ENCODE data around the gene NF1. TPM values are rescaled to one million over a fixed set of nuclear protein-coding genes. Genes with fewer than 3 reads are reported as not detected.

The NF1 gene
- total and polyA plus RNA-seq, 7 donors = 4.8 to 83.8 (median 40.7) TPM

DNA sequence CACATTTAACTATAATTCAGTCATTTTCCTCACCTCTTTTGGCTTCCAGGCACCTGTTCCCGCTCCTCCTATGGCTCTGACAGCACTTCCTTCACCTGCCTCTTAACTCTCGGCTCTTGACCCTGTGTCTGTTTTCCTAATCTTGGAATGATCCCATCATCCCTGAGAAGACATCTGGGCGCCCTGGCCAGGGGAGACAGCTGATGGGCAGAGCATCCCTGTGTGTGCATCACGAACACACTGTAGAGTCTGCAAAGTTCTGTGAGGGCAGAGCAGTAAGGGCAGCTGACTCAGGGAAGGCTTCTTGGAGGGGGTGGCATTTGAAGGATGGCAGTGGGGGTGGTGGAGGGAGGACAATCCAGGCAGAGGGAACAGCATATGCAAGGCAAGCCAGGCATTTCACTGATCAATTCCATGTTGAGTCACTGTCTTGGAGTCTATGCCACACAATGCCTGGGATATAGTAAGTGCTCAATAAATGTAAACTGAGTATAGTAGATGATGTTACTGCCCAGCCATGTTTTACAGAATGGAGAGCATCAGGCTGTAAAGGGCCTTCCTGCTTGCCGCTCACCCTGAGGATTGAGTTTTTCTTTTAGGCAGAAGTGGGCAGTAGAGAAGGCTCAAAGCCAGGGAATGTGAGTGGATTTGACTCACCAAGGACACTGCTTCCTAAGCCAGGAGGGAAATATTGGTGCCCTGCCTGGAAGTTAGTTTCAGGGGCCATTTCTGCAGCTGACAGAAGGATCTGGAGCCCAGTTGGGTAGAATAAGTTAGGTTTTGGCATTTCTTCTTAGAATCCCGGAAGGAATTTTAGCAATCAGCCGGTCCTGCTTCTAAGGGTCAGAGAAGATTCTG is 290.9 kb downstream of the NF1 start:
- H3K4me1 ChIP-seq = no peaks in the 10 kb centered on the region
- H3K27ac ChIP-seq = no peak overlapping the region
- no peaks in the 10 kb centered on the region for H3K9me3 ChIP-seq
- no peaks in the 10 kb centered on the region for H3K36me3 ChIP-seq
- no peak for DNase-seq
- TF ChIP-seq, protein P1, sequence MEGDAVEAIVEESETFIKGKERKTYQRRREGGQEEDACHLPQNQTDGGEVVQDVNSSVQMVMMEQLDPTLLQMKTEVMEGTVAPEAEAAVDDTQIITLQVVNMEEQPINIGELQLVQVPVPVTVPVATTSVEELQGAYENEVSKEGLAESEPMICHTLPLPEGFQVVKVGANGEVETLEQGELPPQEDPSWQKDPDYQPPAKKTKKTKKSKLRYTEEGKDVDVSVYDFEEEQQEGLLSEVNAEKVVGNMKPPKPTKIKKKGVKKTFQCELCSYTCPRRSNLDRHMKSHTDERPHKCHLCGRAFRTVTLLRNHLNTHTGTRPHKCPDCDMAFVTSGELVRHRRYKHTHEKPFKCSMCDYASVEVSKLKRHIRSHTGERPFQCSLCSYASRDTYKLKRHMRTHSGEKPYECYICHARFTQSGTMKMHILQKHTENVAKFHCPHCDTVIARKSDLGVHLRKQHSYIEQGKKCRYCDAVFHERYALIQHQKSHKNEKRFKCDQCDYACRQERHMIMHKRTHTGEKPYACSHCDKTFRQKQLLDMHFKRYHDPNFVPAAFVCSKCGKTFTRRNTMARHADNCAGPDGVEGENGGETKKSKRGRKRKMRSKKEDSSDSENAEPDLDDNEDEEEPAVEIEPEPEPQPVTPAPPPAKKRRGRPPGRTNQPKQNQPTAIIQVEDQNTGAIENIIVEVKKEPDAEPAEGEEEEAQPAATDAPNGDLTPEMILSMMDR (IDR thresholded peaks at IDR 0.05) = no peak
- no peak for TF ChIP-seq EP300 (IDR thresholded peaks at IDR 0.05)
- no peak for TF ChIP-seq POLR2AphosphoS5 (IDR thresholded peaks at IDR 0.05)
- 86 to 91% methylated on average over 7 of the region's 7 CpGs for WGBS, 2 donors
- peaks cover 3 to 13% (median 11%) of the 10 kb centered on the region in 3 donors for H3K27me3 ChIP-seq
- intact Hi-C loops (cut with DNase I) = no loop called here
- no peak overlapping the region for H3K4me3 ChIP-seq

DNA sequence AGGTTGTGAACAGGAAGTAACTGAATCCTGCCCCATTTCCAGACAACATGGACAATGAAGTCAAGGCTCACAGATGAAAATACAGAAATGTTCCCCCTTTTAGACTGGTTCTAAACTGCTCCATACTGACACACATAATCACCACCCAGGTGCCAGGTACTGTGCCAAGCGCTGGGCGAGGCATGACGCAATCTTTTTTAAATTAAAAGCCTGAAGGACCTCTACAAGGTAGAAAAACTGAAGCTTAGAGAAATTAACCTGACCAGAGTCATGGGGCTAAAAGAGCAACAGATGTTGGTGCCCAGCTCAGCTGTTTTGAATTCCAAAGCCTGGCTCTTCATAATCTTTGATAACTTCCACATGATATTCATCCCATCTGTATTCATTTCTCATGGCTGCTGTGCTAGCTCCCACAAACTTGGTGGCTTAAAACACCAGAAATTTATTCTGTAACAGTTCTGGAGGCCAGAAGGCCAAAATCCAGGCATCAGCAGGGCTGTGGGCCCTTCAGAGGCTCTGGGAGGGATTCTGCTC is 291.8 kb downstream of the NF1 start:
- Histone ChIP-seq H3K9me3 (no peaks in the 10 kb centered on the region), H3K4me1 (peaks cover 0 to 7% (median 3%) of the 10 kb centered on the region in 4 donors), H3K36me3 (no peaks in the 10 kb centered on the region), H3K4me3 (no peak overlapping the region), H3K27ac (no peak overlapping the region), H3K27me3 (peaks cover 3 to 20% (median 19%) of the 10 kb centered on the region in 3 donors)
- DNase-seq = no peak
- TF ChIP-seq, protein P1 (IDR thresholded peaks at IDR 0.05) = no peak
- TF ChIP-seq POLR2AphosphoS5 (IDR thresholded peaks at IDR 0.05) = no peak
- no peak for TF ChIP-seq EP300 (IDR thresholded peaks at IDR 0.05)
- TF ChIP-seq POLR2A (IDR thresholded peaks at IDR 0.05) = no peak
- intact Hi-C loops (cut with DNase I) = no loop called here
- 57 to 85% methylated on average over 3 of the region's 3 CpGs for WGBS, 2 donors

DNA sequence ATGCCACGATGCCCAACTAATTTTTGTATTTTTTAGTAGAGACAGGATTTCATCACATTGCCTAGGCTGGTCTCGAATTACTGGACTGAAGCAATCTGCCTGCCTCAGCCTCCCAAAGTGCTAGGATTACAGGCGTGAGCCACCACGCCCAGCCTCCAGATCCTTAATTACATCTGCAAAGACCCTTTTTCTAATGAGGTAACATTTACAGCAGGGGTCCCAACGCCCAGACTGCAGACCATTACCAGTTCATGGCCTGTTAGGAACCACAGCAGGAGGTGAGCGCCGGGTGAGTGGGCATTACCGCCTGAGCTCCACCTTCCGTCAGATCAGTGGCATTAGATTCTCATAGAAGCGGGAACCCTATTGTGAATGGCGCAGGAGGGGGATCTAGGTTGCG is 292.7 kb downstream of the NF1 start:
- H3K36me3 ChIP-seq = no peaks in the 10 kb centered on the region
- DNase-seq = no peak
- H3K9me3 ChIP-seq = no peaks in the 10 kb centered on the region
- WGBS, 2 donors = 80 to 86% methylated on average over 12 of the region's 12 CpGs
- H3K4me1 ChIP-seq = peaks cover 0 to 14% (median 10%) of the 10 kb centered on the region in 4 donors
- intact Hi-C loops (cut with DNase I) = no loop called here
- H3K4me3 ChIP-seq = no peak overlapping the region
- H3K27ac ChIP-seq = no peak overlapping the region
- TF ChIP-seq POLR2AphosphoS5 (IDR thresholded peaks at IDR 0.05) (no peak), POLR2A (IDR thresholded peaks at IDR 0.05) (no peak), EP300 (IDR thresholded peaks at IDR 0.05) (no peak)
- TF ChIP-seq, protein P1 (IDR thresholded peaks at IDR 0.05) = no peak
- peaks cover 10 to 28% (median 26%) of the 10 kb centered on the region in 3 donors for H3K27me3 ChIP-seq

DNA sequence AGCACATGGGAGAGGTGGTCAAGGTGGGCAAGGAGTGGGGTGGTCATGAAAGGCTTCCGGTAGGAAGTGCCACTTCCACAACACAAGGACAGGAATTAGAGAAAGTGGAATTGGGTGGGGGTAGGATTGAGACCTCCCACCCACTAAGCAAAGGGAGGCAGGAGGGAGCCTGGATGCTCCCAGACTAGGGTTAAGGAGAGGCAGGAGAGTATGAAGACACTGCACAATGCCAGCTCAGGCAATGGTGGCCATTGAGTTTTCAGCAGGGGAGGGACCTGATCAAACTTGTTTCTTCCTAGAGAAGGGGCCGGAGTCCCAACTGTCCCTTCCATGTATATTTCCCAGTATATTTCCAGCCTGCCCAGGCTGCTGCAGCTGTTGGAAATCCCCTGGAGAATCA is 293.6 kb downstream of the NF1 start:
- no peak for TF ChIP-seq POLR2A (IDR thresholded peaks at IDR 0.05)
- no peak for TF ChIP-seq POLR2AphosphoS5 (IDR thresholded peaks at IDR 0.05)
- TF ChIP-seq EP300 (IDR thresholded peaks at IDR 0.05) = no peak
- TF ChIP-seq, protein P1 (IDR thresholded peaks at IDR 0.05) = no peak
- Histone ChIP-seq H3K4me3 (no peak overlapping the region), H3K27ac (no peak overlapping the region), H3K4me1 (peaks cover 0 to 16% (median 12%) of the 10 kb centered on the region in 4 donors), H3K36me3 (no peaks in the 10 kb centered on the region), H3K9me3 (no peaks in the 10 kb centered on the region), H3K27me3 (peaks cover 12 to 37% (median 35%) of the 10 kb centered on the region in 3 donors)
- no peak for DNase-seq
- intact Hi-C loops (cut with DNase I) = no loop called here
- 76 to 87% methylated on average over 2 of the region's 2 CpGs for WGBS, 2 donors

Measured in sigmoid colon (tissue), 7 donors.